KG1 (cell line): ENCODE results near the gene ACSF3.

Experiments used
- DNase-seq: peaks from one replicate; lab custom pipeline; 2025; lab: John Stamatoyannopoulos, UW

Gene ACSF3

DNA sequence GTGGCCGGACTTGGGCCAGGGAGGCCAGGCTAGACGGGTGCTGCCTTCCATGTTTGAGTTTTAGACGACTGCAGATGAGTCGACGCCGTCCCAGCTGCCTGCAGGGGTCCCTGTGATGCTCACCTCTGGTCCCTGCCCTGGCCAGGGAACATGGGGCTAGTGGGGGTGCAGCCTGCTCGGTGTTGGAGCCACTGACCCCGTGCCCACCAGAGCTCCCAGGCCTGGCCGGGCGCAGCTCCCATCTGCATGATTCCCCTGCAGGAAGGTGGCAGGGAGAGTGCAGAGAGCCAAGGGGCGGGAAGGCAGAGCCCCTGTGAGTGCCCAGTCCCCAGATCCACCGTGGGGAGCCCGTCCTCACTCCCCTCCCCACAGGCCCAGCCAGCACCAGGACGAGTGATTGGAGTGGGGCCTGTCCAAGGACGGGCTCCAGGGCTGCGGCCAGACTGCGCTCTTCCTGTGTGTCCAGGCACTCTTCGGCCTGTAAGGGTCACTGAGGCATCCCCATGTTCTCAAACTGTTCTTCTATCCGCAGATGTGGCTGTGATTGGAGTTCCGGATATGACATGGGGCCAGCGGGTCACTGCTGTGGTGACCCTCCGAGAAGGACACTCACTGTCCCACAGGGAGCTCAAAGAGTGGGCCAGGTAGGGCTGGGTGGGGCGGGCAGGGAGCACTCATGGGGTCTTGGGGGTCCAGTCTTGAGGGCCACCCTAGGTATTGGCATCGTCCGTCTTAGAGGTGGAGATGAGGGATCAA, 51.9 kb downstream of the ACSF3 start:
- no peak for DNase-seq

DNA sequence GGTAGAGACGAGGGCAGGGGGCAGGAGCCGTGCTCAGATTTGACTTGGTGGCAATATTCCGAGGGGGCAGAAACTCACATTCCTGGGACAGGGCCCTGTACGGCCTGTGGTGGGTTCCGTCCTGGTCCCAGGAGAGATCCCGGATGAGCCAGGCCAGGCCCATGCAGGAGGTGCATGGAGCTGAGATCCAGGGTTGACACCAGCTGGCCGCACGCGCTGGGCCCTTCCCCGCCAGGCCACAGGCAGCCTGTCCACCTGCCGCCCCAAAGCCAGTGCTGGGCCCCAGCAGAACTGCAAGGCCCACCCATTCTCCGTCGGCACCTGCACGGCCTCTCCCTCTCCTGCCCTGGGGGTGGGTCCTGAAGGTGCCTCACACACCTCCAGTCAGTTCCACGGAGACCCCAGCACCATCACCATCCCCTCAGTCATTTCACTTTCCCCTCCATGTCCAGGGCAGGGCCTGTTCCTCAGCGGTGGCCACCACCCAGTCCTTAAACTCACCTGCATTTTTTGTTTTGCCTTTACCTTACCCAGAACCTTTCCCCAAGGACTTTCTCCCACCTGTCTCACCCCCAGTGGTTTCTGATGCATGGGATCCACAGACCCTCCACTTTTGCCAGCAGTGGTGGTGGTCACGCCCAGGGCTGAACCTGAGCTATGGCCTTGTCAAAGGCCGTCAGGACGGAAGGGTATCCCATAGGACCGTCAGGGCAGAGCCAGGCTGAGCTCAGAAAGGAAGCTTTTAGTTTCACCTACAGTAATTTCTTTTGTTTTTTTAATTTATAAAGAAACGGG, 52.8 kb downstream of the ACSF3 start:
- no peak for DNase-seq

DNA sequence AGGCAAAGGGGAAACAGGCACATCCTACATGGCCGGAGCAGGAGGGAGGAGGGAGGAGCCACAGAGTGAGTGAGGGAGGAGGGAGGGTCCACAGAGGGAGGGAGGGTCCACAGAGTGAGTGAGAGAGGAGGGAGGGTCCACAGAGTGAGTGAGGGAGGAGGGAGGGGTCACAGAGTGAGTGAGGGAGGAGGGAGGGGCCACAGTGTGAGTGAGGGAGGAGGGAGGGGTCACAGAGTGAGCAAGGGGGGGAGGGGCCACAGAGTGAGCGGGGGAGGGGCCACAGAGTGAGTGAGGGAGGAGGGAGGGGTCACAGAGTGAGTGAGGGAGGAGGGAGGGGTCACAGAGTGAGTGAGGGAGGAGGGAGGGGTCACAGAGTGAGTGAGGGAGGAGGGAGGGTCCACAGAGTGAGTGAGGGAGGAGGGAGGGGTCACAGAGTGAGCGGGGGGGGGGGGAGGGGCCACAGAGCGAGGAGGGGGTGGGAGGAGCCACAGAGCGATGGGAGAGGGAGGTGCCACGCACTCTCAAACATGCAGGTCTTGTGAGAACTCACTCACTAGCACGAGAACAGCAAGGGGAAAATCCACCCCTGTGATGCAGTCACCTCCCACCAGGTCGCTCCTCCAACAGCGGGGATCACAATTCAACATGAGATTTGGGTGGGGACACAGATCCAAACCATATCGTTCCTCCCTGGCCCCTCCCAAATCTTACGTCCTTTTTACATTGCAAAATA, 53.6 kb downstream of the ACSF3 start:
- DNase-seq = no peak

DNA sequence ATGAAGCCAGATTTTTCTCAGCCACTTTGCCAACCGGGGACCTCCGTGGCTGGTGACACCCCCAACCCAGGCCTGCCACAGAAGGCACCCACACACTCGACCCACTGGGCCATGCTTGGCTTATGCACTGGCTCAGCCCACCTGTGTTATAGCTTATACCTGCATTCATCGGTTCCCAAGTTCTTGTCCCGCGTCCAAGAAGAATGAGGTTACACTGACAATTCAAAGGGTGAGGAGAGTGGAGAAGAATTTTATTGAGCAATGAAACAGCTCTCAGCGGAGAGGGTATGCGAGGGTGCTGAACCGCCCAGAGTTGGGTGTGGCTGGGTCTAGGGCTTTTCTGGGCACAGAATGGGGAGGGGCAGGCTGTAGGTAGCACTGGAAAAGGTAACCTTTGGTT, 55.7 kb downstream of the ACSF3 start:
- no peak for DNase-seq

DNA sequence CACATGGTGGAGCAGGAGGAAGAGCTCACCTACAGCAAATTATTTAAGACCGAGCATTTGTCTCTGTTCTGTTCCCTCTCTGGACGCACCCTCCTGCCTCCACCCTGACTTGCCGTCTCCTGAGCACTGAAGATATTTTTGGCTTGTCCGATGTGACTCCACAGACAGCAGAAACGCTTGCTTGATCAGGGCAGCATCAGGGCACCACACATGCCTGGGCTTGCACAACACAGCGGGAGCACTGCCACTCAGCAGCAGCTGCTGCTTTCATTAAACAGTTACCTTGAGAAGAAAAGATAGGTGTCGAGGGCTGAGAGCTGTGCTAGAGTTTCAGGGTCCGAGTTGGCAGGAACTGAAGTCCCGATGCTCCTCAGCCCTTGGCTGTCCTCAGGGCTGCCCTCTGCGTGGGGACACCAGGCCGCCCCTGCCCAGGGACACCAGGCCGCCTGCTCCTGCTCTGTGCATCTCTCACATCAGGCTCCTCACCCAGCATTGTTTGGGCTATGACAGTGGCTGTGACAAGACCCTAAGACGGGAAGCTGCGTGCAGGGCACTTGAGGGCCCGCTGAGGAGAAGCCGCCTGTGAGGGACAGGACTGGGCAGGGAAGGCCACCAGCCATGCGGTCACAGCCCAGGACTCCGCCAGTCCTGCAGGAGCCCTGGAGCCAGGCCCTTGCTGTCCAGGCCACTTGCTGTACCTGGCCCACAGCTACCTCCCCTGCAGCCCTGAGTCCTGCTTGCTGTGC, 56.6 kb downstream of the ACSF3 start:
- no peak for DNase-seq

DNA sequence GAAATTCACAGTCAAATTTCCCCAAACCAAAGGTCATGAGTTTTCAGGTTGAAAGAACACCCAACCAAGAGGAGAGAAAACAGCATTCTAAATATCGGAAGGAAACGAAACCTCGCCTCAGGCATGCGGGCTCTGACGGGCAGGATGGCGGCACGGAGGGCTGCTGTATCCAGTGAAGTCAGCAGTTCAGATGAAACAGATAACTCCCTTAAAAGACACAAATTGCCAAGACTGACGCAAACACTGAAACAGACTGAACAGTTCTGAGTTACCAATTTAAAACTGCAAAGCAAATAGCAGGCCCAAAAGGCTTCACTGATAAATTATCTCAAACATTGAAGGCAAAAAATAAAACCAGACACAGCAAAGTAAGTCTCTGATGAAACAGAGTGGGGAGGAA, 57.3 kb downstream of the ACSF3 start:
- DNase-seq = no peak

DNA sequence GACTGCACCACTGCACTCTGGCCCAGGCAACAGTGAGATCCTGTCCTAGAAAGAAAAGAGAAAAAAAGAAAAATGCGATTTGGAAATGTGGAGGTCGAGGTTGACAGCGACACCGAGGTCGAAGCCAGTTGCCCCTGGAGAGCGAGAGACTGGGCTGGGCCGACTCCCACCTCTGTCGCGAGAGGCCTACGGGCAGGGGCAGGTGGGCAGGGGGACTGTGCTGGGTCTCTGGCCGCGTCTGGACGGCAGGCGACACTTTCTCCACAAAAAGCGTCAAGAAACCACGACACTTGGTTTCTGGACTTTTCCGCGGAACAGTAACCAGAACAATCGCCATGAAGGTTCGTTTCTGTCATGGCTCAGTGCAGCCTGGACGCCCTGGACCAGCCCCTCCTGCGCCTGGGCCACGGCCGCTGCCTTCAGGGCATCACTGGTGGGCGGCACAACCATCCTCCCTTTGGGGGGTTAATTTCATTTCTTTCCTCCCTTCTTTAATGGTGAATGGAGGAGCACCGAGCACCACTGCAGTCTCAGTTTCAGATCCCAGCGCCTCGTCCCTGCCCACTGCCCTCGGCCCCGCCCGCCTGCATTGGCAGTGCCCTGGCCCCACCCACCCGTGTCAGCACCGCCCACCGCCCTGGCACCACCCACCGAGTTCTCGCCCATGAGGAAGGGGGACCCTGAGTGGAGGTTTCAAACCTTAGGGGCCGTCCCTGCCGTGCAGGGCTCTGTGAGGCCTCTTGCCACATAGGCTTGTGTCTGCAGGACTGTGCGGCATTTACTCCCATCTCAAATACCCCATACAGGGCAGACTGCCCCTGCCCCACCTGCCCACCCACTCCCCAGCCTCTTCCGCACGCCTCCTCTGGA, 59.4 kb downstream of the ACSF3 start:
- no peak for DNase-seq

DNA sequence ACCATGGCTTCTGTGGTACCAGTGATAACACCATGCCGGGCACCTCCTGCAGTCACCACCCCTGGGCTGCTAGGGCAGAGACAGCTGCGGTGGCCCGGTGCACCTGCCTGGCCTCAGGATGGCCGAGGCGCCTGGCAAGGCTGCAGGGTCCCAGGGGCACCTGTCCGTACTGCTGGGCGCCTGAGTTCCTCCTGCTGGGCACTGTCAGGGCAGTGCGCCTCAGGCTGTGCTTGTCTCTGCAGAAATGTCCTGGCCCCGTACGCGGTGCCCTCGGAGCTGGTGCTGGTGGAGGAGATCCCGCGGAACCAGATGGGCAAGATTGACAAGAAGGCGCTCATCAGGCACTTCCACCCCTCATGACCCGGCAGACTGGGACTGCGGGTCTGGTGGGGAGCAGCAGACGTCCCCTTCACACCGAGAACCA, 60.2 kb downstream of the ACSF3 start:
- DNase-seq = no peak

DNA sequence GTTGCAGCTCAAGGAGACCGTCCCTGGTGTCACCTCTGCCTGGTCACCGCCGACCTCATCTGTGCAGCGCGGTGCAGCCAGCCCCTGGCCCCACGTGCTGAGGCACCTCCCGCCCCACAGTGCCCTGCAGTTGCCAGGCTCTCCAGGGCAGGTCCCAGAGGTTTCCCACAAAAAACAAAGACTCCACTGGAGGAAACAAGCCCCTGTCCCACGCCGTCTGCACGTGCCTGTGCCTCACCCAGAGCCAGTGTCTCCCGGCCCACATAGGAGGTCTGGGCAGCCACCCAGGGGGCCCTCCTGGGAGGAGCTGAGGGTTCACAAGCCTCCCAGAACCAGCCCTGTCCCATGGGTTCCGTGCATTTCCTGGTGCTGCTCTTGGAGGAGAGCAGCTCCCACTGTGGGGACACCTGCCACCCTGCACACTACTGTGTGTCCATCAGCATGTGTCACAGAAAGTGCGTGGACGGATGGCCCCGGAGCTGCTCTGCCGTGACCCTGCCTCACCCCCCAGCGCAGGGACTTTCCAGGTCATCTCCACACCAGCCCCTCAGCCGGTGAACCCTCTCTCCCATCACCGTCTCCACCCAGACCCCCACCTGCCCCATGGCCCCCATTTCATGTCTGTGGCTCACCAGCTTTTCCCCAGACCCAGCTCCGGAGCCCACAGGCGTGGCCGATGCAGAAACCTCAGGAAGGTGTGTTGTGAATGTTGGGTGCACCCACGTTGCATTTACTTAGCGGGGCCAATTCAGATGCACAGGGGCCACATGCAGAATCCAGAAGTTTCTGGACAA, 60.9 kb downstream of the ACSF3 start:
- no peak for DNase-seq

DNA sequence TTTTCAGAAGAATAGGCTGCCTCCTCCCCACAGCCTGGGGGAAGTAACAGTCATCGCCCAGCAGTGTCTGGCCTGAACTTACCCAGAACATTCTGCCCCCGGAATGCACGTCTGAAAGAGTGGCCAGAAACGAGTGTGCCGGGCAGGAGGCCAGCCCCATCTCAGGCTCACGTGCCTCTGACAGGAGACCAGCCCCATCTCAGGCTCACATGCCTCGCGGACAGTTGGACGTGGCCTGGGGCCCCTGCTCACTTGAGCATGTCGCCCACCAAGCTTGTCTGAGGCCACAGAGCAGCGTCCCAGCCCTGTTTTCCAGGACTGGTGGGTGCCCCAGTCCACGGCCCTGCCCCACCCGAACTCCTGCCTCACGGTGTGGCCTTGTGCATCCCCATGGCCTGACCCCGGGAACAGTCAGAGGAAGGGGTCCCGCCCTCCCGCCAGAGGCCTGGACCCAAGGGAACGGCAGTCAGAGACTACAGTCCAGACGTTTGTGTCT, 61.6 kb downstream of the ACSF3 start:
- no peak for DNase-seq

DNA sequence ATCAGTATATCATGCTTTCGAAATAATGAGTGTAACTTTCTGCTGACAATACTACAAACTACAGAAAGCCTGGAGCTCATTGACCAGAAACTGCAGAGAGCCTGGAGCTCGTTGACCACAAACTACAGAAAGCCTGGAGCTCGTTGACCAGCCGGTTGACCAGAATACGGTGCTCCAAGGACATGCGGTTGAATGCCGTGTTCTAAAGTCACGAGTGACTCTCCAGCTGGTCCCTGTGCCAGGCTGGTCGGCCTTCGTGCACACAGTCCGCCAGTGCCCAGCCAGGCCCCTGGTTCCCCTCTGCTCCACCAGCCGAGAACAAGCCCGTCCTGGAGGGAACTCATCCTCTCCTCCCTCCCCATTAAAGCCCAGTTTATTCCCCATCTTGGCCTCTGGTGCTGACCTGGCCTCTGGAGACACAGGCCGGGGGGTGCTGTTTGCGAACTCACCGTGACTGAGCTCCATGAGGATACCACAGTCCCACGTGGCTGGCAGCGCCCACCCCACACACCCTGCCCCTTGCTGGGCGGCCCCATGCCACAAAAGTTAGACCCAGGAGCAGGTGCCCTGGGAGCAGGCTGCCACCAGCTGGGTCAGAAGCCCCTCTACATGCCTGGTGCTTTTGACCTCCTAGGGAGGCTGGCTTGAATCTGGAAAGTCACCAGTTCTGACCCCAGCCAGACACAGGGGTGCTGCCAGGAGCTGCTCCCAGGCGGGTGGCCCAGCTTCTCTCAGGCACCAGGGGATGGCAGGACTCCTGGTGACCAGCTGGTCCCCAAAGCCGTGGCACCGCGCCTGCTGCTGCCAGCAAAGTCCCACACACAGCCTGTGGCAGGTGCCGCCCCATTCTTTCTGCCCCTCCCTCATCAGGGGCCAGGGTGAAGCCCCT, 62.4 kb downstream of the ACSF3 start:
- DNase-seq = no peak

DNA sequence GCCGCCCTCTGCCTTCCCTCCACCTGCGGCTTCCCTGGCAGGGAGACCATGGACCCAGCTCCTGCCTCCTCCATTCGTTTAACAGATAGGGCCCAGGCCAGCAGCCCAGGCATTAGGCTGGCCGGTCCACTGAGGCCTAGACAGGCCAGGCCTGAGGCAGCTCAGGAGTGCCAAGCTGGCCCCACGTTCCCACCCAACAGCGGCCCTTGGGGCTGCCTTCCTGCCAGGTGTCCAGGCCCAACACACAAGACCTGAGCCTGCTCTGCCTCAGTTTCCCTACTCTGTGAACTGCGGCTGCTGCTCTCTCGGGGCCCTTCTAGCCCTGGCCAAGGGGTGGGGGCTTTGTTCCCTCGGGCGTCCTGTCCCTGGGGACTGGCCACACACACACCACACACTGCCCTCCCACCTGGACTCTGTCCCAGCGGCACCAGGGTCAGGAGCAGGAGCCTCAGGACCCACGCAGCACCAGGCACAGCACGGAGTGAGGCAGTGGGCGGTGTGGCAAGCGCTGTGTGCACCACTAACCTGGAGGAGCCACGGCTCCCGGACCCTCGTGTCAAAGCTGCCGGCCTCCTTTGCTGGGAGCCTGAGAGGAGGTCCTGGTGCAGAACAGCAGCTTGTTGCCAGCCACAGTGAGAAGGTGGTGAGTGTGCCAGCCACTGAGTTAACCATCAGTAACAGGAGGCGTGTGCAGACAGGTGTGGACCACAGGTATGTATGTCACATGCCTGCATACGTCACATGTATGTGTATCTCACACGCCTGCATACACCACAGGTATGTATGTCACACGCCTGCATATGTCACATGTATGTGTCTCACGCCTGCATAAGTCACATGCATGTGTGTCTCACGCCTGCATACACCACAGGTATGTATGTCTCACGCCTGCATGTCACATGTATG, 63.3 kb downstream of the ACSF3 start:
- no peak for DNase-seq

DNA sequence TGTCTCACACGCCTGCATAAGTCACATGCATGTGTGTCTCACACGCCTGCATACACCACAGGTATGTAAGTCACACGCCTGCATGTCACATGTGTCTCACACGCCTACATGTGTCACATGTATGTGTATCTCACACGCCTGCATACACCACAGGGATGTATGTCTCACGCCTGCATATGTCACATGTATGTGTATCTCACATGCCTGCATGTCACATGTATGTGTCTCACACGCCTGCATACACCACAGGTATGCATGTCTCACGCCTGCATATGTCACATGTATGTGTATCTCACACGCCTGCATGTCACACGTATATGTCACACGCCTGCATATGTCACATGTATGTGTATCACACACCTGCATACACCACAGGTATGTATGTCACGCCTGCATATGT, 64.1 kb downstream of the ACSF3 start:
- no peak for DNase-seq

DNA sequence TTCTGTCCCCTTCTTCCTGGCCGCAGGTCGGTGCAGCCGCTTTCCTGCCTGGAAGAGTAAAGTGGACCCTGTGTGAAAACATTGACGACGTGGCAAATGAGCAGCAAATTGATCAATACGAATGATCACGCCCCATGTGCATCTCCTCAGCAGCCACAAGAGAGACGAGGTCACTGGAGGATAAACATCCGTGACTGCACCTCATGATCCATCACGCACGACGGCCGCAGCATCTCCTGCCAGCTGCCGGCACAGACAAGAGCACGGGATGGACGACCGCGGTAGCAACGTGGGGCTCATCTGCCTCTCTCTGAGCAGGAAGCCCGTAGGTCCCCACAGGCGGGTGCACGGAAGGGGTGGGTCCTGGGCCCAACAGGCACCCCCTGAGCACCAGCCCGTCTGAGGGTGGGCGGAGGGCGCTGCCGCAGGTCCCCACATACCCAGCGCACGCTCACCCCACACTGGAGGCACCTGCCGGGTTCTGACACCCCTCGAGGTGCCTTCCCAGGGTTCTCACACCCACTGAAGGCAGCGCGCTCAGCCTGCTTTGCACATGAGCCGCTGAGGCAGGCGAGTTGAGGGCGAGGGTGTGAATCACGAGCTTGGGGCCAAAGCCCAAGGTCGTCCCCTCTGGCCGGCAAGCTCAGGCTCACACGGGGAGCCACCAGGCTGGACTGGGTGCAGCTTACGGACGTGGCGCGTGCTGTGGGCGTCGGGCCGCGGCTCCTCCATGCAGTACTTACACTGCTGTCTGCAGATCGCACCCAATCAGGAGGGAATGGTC, 65.6 kb downstream of the ACSF3 start:
- no peak for DNase-seq

DNA sequence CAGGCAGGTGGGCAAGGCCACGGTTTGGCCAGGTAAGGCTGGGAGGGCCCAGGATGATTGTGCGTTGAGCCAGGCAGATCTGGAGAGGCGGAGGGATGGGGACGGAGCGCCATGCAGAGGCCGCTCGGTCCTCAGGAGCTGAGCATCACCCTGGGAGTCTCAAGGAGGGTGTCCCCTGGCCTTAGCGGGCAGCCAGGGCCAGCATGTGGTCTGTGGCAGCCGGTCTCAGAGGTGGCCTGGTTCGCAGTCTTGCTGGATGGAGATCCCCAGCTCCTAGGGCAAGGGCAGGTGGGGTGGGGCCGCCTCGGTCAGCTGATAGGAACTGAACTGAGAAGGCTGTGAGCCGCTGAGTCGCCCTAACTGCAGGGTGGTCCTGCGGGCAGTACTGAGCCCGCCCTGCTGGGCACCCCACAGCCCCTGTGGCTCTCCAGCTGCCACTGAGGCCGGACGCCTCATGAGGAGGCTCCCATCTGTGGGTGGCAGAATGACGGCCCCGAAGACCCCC, 66.2 kb downstream of the ACSF3 start:
- DNase-seq = no peak

DNA sequence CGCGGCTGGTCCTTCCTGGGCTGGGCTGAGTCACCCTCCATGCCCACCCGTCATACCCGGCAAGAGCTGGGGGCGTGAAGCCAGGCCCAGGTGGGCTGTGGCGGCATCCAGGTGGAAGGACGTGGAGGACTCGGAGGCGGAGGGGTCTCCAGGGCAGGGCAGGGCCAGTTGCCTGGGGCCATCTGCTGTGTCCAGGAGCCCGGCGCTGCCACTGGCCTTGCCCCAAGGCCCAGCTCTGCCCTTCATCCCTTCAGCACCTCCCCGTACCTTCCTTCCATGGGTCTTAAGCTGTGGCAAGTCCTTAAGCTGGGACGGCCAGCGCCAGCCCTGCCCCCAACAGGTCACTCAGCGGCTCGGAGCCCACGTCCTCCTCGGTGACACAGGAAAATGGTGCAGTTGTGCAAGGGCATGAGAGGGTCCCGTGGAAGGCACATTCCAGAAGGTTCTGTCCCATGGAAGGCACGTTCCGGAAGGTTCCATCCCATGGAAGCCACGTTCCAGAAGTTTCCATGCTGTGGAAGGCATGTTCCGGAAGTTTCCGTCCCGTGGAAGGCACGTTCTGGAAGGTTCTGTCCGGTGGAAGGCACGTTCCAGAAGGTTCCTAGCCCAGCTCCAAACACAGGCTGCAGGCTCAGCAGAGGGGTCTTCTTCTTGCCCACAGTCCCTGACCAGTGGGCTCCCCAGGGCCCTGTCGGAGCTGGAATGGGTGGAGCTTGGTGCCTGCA, 67.5 kb downstream of the ACSF3 start:
- DNase-seq = no peak
